ENCODE results near the gene PVALEF. TPM values are rescaled to one million over a fixed set of nuclear protein-coding genes. Genes with fewer than 3 reads are reported as not detected.
A peak's percentile ranks its signal among the peaks of the same experiment; 100 is the strongest.

PVALEF gene
- total and polyA plus RNA-seq, 2 of the 13 experiments (the other 11 are each of a cell fraction or from before 2014, with no cell fraction given): 0.18 TPM

DNA sequence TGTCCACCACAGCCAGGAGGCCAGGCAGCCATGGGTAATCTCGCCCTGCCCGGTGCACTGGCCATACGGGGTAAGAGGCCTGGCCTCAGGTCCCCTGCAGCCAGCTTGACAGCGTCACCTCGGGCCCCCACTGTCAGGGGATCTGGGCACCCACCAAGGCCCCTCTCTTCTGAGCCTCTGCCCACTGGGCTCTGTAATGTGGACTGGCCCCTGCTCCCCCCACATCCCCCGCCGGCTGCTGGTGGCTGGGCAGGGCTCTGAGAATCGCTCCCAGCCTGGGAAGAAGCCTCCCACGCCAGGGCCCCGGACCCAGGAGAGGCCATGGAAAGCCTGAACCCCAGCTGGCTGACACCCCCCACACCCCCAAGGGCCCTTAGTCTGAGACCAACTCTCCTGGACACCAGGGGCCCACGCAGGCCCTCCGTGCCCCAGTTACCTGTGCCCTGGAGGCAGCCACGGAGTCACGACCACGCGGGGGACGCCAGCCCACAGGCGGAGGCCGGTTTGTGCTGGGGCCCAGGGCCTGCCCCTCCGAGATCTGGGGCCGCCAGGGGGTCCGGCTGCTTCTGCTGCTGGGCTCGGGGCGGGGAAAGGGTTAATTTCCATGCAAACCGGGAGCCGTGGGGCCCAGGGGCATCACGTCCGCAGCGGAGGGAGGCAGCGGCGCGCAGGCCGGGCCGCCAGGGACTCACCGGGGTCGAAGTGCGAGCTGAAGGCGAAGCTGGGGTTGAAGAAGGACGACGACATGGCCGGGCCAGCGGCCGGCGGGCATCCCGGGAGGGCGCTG is at the start of gene PVALEF (continued):
- TF ChIP-seq, protein P1, sequence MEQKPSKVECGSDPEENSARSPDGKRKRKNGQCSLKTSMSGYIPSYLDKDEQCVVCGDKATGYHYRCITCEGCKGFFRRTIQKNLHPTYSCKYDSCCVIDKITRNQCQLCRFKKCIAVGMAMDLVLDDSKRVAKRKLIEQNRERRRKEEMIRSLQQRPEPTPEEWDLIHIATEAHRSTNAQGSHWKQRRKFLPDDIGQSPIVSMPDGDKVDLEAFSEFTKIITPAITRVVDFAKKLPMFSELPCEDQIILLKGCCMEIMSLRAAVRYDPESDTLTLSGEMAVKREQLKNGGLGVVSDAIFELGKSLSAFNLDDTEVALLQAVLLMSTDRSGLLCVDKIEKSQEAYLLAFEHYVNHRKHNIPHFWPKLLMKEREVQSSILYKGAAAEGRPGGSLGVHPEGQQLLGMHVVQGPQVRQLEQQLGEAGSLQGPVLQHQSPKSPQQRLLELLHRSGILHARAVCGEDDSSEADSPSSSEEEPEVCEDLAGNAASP (CRISPR knock-in tag; IDR thresholded peaks at IDR 0.05; ENCODE audit: borderline replicate concordance): peak; percentile 55; the same call in 1 of the 2 replicates
- TF ChIP-seq, protein P2, sequence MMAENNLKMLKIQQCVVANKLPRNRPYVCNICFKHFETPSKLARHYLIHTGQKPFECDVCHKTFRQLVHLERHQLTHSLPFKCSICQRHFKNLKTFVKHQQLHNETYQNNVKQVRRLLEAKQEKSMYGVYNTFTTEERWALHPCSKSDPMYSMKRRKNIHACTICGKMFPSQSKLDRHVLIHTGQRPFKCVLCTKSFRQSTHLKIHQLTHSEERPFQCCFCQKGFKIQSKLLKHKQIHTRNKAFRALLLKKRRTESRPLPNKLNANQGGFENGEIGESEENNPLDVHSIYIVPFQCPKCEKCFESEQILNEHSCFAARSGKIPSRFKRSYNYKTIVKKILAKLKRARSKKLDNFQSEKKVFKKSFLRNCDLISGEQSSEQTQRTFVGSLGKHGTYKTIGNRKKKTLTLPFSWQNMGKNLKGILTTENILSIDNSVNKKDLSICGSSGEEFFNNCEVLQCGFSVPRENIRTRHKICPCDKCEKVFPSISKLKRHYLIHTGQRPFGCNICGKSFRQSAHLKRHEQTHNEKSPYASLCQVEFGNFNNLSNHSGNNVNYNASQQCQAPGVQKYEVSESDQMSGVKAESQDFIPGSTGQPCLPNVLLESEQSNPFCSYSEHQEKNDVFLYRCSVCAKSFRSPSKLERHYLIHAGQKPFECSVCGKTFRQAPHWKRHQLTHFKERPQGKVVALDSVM (CRISPR knock-in tag; IDR thresholded peaks at IDR 0.05): peak; percentile 63; the same call in 1 of the 2 replicates
- TF ChIP-seq, protein P3, sequence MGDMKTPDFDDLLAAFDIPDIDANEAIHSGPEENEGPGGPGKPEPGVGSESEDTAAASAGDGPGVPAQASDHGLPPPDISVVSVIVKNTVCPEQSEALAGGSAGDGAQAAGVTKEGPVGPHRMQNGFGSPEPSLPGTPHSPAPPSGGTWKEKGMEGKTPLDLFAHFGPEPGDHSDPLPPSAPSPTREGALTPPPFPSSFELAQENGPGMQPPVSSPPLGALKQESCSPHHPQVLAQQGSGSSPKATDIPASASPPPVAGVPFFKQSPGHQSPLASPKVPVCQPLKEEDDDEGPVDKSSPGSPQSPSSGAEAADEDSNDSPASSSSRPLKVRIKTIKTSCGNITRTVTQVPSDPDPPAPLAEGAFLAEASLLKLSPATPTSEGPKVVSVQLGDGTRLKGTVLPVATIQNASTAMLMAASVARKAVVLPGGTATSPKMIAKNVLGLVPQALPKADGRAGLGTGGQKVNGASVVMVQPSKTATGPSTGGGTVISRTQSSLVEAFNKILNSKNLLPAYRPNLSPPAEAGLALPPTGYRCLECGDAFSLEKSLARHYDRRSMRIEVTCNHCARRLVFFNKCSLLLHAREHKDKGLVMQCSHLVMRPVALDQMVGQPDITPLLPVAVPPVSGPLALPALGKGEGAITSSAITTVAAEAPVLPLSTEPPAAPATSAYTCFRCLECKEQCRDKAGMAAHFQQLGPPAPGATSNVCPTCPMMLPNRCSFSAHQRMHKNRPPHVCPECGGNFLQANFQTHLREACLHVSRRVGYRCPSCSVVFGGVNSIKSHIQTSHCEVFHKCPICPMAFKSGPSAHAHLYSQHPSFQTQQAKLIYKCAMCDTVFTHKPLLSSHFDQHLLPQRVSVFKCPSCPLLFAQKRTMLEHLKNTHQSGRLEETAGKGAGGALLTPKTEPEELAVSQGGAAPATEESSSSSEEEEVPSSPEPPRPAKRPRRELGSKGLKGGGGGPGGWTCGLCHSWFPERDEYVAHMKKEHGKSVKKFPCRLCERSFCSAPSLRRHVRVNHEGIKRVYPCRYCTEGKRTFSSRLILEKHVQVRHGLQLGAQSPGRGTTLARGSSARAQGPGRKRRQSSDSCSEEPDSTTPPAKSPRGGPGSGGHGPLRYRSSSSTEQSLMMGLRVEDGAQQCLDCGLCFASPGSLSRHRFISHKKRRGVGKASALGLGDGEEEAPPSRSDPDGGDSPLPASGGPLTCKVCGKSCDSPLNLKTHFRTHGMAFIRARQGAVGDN (CRISPR knock-in tag; IDR thresholded peaks at IDR 0.05): peak; percentile 78
- TF ChIP-seq FIP1L1 (IDR thresholded peaks at IDR 0.05; ENCODE audit: borderline replicate concordance, insufficient read depth, low read depth, low read length): 0 out of 2 replicates have a peak, but pooled peaks have one; percentile 74
- peak; percentile 91 for TF ChIP-seq ZFX (CRISPR knock-in tag; IDR thresholded peaks at IDR 0.05; ENCODE audit: low read depth)
- no peak for TF ChIP-seq RARA (CRISPR knock-in tag; IDR thresholded peaks at IDR 0.05)
- TF ChIP-seq NONO (IDR thresholded peaks at IDR 0.05): no peak
- peak; percentile 92 for TF ChIP-seq NONO (CRISPR knock-in tag; conservative IDR thresholded peaks at IDR 0.05)
- no peak for TF ChIP-seq ZNF468 (CRISPR knock-in tag; IDR thresholded peaks at IDR 0.05)
- TF ChIP-seq ARNT2 (CRISPR knock-in tag; IDR thresholded peaks at IDR 0.05; ENCODE audit: low read depth): peak; percentile 81; the same call in 1 of the 2 replicates
- TF ChIP-seq ZNF382 (CRISPR knock-in tag; IDR thresholded peaks at IDR 0.05; ENCODE audit: borderline replicate concordance): no peak
- TF ChIP-seq, protein P4, sequence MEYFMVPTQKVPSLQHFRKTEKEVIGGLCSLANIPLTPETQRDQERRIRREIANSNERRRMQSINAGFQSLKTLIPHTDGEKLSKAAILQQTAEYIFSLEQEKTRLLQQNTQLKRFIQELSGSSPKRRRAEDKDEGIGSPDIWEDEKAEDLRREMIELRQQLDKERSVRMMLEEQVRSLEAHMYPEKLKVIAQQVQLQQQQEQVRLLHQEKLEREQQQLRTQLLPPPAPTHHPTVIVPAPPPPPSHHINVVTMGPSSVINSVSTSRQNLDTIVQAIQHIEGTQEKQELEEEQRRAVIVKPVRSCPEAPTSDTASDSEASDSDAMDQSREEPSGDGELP (IDR thresholded peaks at IDR 0.05; ENCODE audit: borderline replicate concordance, low read depth): peak; percentile 25; the same call in 1 of the 2 replicates
- TF ChIP-seq NR2C2 (CRISPR knock-in tag; IDR thresholded peaks at IDR 0.05; ENCODE audit: borderline replicate concordance): peak; percentile 63; the same call in 1 of the 2 replicates
- TF ChIP-seq ZNF337 (CRISPR knock-in tag; IDR thresholded peaks at IDR 0.05; ENCODE audit: borderline replicate concordance, low read depth): 0 out of 2 replicates have a peak, but pooled peaks have one; percentile 54
- TF ChIP-seq, protein P5, sequence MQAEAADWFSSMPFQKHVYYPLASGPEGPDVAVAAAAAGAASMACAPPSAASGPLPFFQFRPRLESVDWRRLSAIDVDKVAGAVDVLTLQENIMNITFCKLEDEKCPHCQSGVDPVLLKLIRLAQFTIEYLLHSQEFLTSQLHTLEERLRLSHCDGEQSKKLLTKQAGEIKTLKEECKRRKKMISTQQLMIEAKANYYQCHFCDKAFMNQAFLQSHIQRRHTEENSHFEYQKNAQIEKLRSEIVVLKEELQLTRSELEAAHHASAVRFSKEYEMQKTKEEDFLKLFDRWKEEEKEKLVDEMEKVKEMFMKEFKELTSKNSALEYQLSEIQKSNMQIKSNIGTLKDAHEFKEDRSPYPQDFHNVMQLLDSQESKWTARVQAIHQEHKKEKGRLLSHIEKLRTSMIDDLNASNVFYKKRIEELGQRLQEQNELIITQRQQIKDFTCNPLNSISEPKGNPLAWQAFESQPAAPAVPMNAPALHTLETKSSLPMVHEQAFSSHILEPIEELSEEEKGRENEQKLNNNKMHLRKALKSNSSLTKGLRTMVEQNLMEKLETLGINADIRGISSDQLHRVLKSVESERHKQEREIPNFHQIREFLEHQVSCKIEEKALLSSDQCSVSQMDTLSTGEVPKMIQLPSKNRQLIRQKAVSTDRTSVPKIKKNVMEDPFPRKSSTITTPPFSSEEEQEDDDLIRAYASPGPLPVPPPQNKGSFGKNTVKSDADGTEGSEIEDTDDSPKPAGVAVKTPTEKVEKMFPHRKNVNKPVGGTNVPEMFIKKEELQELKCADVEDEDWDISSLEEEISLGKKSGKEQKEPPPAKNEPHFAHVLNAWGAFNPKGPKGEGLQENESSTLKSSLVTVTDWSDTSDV (CRISPR knock-in tag; IDR thresholded peaks at IDR 0.05): peak; percentile 84
